OCI-LY3 (cell line): ENCODE measurements around the gene PRDX5.

Source experiments
- CTCF ChIP-seq: fragments of 200-600, 300-600 bp; sonication (generic); IDR thresholded peaks from 2 replicates; pipeline ENCODE4 v1.5.1; 2014; ENCODE audit warnings: antibody characterized with exemption, low read length, low read depth
- EZH2phosphoT487 ChIP-seq: fragments of 200-600 bp; shearing (Covaris generic); IDR thresholded peaks from 2 replicates; pipeline ENCODE4 v1.6.1; 2018; ENCODE audit warnings: antibody characterized with exemption, mixed run types, low read depth

GRCh38 chr11:64351136-64351631 is 33.3 kb downstream of the PRDX5 start:
- TF ChIP-seq CTCF (no peak), EZH2phosphoT487 (no peak)
